ENCODE results near the gene ZNF488.

The ZNF488 gene

GRCh38 chr10:47365431-47366180 is 18.5 kb downstream of the ZNF488 start:
- DNase-seq, result no peak

GRCh38 chr10:47364911-47365310 is 19.2 kb downstream of the ZNF488 start:
- DNase-seq, result no peak

GRCh38 chr10:47364366-47364765 is 19.7 kb downstream of the ZNF488 start:
- no peak for DNase-seq

- no peak for DNase-seq
Observed at GRCh38 chr10:47363781-47364180, 20.3 kb downstream of the ZNF488 start.

- no peak for DNase-seq
Observed at GRCh38 chr10:47362199-47362598, 21.9 kb downstream of the ZNF488 start.

- no peak for DNase-seq
Observed at GRCh38 chr10:47361293-47361692, 22.8 kb downstream of the ZNF488 start.

- DNase-seq, result no peak
Observed at GRCh38 chr10:47360419-47361040, 23.6 kb downstream of the ZNF488 start.

- DNase-seq, result no peak
Observed at GRCh38 chr10:47359626-47360418, 24.3 kb downstream of the ZNF488 start.

GRCh38 chr10:47359101-47359500 is 25.0 kb downstream of the ZNF488 start:
- no peak for DNase-seq

- no peak for DNase-seq
Observed at GRCh38 chr10:47358457-47358856, 25.6 kb downstream of the ZNF488 start.

- DNase-seq, result no peak
Observed at GRCh38 chr10:47357911-47358310, 26.2 kb downstream of the ZNF488 start.

GRCh38 chr10:47357131-47357582 is 26.9 kb downstream of the ZNF488 start:
- no peak for DNase-seq

- no peak for DNase-seq
Observed at GRCh38 chr10:47356708-47357107, 27.4 kb downstream of the ZNF488 start.

GRCh38 chr10:47354900-47355299 is 29.2 kb downstream of the ZNF488 start:
- no peak for DNase-seq

GRCh38 chr10:47354165-47354564 is 29.9 kb downstream of the ZNF488 start:
- DNase-seq, result no peak

GRCh38 chr10:47353351-47353750 is 30.7 kb downstream of the ZNF488 start:
- DNase-seq, result no peak

- DNase-seq, result no peak
Observed at GRCh38 chr10:47351899-47352815, 31.9 kb downstream of the ZNF488 start.

- DNase-seq, result no peak
Observed at GRCh38 chr10:47350671-47351640, 33.1 kb downstream of the ZNF488 start.

GRCh38 chr10:47349941-47350371 is 34.1 kb downstream of the ZNF488 start:
- no peak for DNase-seq

- DNase-seq, result no peak
Observed at GRCh38 chr10:47349516-47349915, 34.6 kb downstream of the ZNF488 start.
